Measurements from ENCODE around the gene DNAJC5.
A peak's percentile ranks its signal among the peaks of the same experiment; 100 is the strongest.

Gene DNAJC5

DNA sequence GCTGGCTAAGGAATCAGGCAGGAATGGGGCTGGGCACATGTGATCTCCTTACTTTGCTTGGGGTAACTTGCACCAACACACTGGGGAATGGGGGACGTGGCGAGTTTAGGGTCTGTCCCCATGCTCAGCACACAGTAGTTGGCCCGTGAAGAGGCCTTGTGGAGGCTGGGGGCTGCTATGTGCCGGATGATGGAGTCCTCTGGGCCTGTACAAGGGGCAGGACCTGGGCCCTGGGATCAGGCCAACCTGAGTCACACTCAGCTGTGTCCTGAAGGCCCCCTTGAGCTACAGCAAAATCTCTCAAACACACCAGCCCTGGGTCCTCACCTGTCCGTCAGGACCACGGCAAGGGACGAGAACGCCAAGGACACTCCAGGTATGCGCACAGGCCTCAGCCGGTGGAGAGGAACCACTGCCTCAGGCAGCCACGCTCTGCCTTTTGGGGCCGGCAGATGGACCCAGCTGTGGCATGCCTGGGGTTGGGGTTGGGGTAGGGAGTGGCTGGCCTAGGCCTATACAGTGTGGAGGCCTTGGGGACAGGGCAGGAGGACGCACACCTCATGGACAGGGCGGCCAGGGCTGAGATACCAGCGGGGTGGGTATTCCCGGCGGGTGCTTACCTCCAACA, 50.2 kb downstream of the DNAJC5 start:
- H3K4me3 ChIP-seq (ENCODE audit: low read length): no peak overlapping the region
- H3K36me3 ChIP-seq (ENCODE audit: control insufficient read depth, insufficient read depth, low read length, severe bottlenecking): peaks cover 47% of the 10 kb centered on the region
- no peak overlapping the region for H3K9ac ChIP-seq (ENCODE audit: low read length)
- no peak for DNase-seq (ENCODE audit: low read depth)
- H3K9me3 ChIP-seq (ENCODE audit: control insufficient read depth, low read length): no peaks in the 10 kb centered on the region
- H3K27me3 ChIP-seq (replicated peaks; ENCODE audit: control insufficient read depth, insufficient read depth, low read length): no peaks in the 10 kb centered on the region
- peaks cover 20% of the 10 kb centered on the region for H3K4me1 ChIP-seq (ENCODE audit: control insufficient read depth, insufficient read depth, low read length)

DNA sequence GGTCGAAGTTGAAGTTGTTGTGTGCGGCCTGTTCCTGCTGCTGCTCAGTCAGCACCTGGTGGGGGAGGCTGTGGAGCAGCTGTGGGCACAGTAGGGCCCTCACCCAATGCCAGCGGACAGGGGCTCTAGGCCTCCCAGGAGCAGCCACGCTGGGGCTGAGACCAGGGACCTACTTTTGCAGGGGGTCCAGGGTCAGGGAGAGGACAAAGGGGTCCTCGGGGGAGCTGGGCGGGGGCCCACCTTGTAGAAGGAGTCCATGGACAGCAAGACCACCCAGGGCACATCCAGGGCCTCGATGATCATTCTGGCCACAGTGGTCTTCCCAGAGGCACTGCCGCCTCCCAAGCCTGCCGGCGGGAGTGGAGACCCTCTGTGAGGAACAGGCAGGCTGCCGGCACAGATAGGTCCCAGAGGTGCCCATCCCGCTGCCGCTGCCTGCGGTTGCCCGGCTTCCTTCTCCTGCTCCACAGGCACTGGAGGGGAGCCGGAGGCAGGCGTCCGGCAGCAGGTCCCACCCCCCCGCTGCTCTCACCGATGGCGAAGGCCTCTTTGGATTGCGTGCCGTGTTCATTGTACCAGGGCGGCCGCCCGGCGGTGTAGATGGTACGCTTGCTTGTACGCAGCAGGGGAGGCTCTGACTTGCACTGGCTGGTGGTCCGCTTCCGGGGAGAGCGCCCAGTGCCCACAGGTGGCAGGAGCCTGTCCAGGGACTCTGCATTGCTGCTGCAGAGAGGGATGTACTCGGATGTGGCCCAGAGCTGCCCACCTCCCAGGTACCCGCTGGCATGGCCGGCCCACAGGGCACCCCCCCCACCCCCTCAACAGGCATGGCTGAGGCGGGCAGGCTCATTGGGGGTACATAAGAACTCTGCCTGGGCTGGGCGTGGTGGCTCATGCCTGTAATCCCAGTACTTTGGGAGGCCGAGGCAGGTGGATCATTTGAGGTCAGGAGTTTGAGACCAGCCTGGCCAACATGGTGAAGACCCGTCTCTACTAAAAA, 51.3 kb downstream of the DNAJC5 start:
- Histone ChIP-seq H3K4me1 (ENCODE audit: control insufficient read depth, insufficient read depth, low read length) (peaks cover 31% of the 10 kb centered on the region), H3K36me3 (ENCODE audit: control insufficient read depth, insufficient read depth, low read length, severe bottlenecking) (peaks cover 36% of the 10 kb centered on the region), H3K4me3 (ENCODE audit: low read length) (no peak overlapping the region), H3K9ac (ENCODE audit: low read length) (no peak overlapping the region), H3K9me3 (ENCODE audit: control insufficient read depth, low read length) (no peaks in the 10 kb centered on the region), H3K27me3 (replicated peaks; ENCODE audit: control insufficient read depth, insufficient read depth, low read length) (no peaks in the 10 kb centered on the region)
- DNase-seq (ENCODE audit: low read depth): no peak

DNA sequence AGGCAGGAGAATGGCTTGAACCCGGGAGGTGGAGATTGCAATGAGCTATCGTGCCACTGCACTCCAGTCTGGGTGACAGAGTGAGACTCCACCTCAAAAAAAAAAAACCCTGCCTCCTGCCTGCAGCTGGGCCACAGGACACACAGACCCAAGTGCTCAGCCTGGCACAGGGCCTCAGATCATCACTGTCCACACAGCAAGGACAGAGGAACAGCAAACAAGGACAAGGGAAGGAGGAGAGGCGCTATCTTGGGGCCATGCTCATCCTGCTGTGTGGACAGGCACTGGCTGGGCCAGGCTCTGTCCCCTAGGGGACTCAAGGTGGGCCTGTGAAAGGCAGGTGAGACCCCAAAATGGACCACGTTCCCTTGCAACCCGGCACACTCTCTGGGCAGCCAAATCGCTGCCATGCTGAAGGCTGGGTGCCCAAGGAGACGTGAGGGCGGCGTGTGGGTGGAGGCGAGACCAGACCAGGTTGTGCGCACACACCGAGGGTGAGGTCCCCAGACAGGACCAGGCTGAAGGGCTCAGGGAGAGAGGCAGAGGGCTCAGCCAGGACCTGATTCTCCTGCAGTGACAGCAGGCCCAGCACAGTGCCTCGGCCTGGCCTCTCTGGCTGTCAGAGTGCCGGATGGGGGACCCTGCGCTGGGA, 52.2 kb downstream of the DNAJC5 start:
- Histone ChIP-seq H3K27me3 (replicated peaks; ENCODE audit: control insufficient read depth, insufficient read depth, low read length) (no peaks in the 10 kb centered on the region), H3K9me3 (ENCODE audit: control insufficient read depth, low read length) (no peaks in the 10 kb centered on the region), H3K36me3 (ENCODE audit: control insufficient read depth, insufficient read depth, low read length, severe bottlenecking) (peaks cover 34% of the 10 kb centered on the region), H3K4me1 (ENCODE audit: control insufficient read depth, insufficient read depth, low read length) (peaks cover 33% of the 10 kb centered on the region), H3K4me3 (ENCODE audit: low read length) (no peak overlapping the region), H3K9ac (ENCODE audit: low read length) (no peak overlapping the region)
- no peak for DNase-seq (ENCODE audit: low read depth)

DNA sequence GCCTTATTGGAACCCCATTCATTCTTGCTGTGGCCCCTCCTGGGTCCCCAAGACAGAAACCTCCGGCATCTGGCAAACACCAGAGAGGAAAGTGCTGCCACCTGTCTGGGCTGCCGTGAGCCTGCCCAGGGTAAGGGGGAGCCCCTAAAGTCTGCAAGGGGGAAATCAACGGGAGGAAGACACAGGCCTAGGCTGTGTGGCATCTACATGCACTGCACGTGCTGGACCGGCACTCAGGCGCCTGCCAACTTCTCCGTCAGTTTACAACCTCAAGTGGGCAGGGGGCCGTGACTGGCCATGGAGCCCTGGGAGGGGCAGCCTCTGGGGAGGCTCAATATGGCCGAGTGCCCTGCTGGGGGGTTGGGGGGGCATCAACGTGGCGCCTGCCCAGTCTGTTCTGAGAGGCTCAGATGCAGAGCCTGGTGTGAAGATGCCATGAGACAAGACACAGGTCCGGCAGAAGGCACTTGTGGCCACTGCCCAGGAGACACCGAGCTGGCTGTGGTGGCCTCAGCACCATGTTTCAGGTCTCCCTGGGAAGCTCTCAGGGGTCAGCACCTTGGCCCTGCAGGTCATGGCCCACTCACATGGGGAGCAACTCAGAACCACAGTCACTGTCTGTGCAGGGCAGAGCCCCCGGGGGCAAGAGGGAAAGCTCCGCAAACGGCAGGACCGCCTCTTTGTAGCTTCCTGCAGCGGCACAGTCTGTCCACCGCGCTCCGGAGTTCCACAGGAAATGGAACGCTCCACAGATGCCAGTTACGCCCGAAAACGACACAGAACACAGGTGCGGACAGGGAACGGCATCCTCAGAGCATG, 52.9 kb downstream of the DNAJC5 start:
- no peak for DNase-seq (ENCODE audit: low read depth)
- H3K36me3 ChIP-seq (ENCODE audit: control insufficient read depth, insufficient read depth, low read length, severe bottlenecking): peaks cover 32% of the 10 kb centered on the region
- peaks cover 33% of the 10 kb centered on the region for H3K4me1 ChIP-seq (ENCODE audit: control insufficient read depth, insufficient read depth, low read length)
- H3K9ac ChIP-seq (ENCODE audit: low read length): no peak overlapping the region
- no peak overlapping the region for H3K4me3 ChIP-seq (ENCODE audit: low read length)
- H3K9me3 ChIP-seq (ENCODE audit: control insufficient read depth, low read length): no peaks in the 10 kb centered on the region
- no peaks in the 10 kb centered on the region for H3K27me3 ChIP-seq (replicated peaks; ENCODE audit: control insufficient read depth, insufficient read depth, low read length)

DNA sequence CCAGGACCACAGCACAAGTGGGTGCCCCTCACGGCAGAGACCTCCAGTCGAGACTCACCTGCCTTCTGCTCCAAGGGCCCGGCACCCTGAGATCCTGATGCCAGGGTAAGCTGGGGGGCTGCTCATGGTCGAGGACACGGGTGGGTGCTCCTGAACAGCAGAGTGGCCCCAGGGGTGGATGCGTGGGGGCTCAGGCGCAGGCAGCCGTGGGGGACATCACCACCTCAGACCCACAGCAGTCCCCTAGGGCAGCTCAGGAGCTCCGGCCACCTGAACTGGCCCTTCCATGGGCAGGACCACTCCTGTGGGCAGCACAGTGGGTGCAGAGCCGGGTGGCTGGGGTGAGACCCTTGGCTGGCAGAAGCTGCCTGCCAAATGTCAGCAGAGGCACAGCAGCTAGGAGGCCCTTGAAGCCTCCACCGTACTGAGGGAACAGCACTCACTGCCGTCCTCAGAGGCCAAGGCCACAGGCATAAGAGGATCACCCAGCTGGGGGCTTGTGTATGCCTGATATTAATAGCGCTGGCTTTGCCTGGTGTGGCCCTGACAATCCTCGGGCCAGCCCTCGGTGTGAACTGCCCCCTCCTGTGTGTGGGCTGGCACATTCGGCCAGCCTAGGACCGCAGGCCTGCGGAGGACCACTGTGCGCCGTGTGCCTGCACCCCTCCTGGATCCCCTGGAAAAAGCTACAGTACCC, 55.9 kb downstream of the DNAJC5 start:
- Histone ChIP-seq H3K9ac (ENCODE audit: low read length) (peak overlapping the region; percentile 40), H3K9me3 (ENCODE audit: control insufficient read depth, low read length) (no peaks in the 10 kb centered on the region), H3K36me3 (ENCODE audit: control insufficient read depth, insufficient read depth, low read length, severe bottlenecking) (peaks cover 4% of the 10 kb centered on the region), H3K27me3 (replicated peaks; ENCODE audit: control insufficient read depth, insufficient read depth, low read length) (no peaks in the 10 kb centered on the region), H3K4me1 (ENCODE audit: control insufficient read depth, insufficient read depth, low read length) (peaks cover 51% of the 10 kb centered on the region), H3K4me3 (ENCODE audit: low read length) (no peak overlapping the region)
- DNase-seq (ENCODE audit: low read depth): no peak

DNA sequence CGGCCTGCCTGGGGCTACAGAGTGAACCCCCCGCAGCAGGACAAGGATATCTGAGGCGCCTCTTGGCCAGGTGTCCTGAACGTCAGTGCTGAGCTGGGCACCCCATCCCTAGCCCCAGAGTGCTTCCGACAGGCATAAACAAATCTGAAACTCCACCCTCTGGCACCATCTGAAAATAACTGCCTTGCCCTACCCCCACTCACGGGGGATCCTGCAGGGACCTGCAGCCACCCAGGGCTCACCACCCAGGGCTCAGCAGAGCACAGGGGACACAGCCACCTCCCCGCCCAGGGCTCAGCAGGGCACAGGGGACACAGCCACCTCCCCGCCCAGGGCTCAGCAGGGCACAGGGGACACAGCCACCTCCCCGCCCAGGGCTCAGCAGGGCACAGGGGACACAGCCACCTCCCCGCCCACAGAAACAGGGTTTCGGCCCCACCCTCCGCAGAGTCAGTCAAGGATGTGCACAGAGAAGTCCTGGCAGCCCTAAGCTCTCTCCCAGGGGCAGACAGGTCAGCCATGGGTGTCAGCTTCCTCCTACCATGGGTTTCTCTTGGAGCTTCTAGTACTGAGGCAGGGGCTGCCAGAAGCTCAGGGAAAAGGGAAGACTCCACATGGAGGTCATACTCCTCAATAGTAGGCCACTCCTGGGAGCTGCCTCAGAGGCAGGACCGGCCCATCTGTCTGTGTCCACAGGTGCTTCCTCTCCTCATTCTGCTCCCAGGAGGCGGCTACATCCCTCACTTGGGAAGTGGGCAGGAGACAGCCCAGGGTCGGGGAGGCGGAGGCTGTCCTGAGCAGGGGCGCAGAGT, 56.7 kb downstream of the DNAJC5 start:
- H3K9ac ChIP-seq (ENCODE audit: low read length): peak overlapping the region; percentile 22
- DNase-seq (ENCODE audit: low read depth): no peak
- H3K27me3 ChIP-seq (replicated peaks; ENCODE audit: control insufficient read depth, insufficient read depth, low read length): no peaks in the 10 kb centered on the region

DNA sequence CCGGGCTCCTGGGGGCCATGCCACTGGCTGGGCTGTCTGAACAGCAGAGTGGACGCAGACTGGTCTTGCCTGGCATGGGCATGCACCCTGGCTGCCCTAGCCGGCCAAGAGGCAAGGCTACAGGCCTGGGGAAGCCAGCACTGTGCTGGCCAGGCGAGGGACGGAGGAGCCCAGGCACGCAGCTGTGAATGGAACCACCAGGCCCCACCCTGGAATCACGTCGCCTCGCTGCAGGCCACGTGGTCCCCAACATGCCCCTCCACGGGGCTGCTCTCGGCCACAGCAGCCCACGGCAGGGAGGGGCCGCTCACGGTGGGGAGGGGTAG, 57.2 kb downstream of the DNAJC5 start:
- no peaks in the 10 kb centered on the region for H3K9me3 ChIP-seq (ENCODE audit: control insufficient read depth, low read length)
- DNase-seq (ENCODE audit: low read depth): no peak
- H3K4me3 ChIP-seq (ENCODE audit: low read length): no peak overlapping the region
- H3K4me1 ChIP-seq (ENCODE audit: control insufficient read depth, insufficient read depth, low read length): peaks cover 56% of the 10 kb centered on the region
- no peaks in the 10 kb centered on the region for H3K36me3 ChIP-seq (ENCODE audit: control insufficient read depth, insufficient read depth, low read length, severe bottlenecking)
- H3K9ac ChIP-seq (ENCODE audit: low read length): no peak overlapping the region
- H3K27me3 ChIP-seq (replicated peaks; ENCODE audit: control insufficient read depth, insufficient read depth, low read length): no peaks in the 10 kb centered on the region

More for the DNA sequence above, 56.7 kb downstream of the DNAJC5 start:
- Histone ChIP-seq H3K36me3 (ENCODE audit: control insufficient read depth, insufficient read depth, low read length, severe bottlenecking) (no peaks in the 10 kb centered on the region), H3K9me3 (ENCODE audit: control insufficient read depth, low read length) (no peaks in the 10 kb centered on the region), H3K4me3 (ENCODE audit: low read length) (no peak overlapping the region), H3K4me1 (ENCODE audit: control insufficient read depth, insufficient read depth, low read length) (peaks cover 51% of the 10 kb centered on the region)

DNA sequence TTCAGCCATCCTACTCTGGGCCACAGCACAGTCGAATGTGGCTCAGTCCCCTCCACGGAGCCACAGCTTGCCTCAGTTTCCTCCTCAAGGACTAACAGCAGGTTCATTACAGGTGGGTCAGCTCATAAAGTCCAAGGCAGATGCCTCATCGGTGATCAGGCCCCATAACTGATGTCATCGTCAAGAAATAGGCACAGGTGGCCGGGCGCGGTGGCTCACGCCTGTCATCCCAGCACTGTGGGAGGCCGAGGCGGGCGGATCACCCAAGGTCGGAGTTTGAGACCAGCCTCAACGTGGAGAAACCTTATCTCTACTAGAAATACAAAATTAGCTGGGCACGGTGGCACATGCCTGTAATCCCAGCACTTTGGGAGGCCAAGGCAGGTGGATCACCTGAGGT, 57.8 kb downstream of the DNAJC5 start:
- peaks cover 61% of the 10 kb centered on the region for H3K4me1 ChIP-seq (ENCODE audit: control insufficient read depth, insufficient read depth, low read length)
- no peaks in the 10 kb centered on the region for H3K9me3 ChIP-seq (ENCODE audit: control insufficient read depth, low read length)
- DNase-seq (ENCODE audit: low read depth): no peak
- no peaks in the 10 kb centered on the region for H3K36me3 ChIP-seq (ENCODE audit: control insufficient read depth, insufficient read depth, low read length, severe bottlenecking)
- no peak overlapping the region for H3K4me3 ChIP-seq (ENCODE audit: low read length)
- no peak overlapping the region for H3K9ac ChIP-seq (ENCODE audit: low read length)
- no peaks in the 10 kb centered on the region for H3K27me3 ChIP-seq (replicated peaks; ENCODE audit: control insufficient read depth, insufficient read depth, low read length)

DNA sequence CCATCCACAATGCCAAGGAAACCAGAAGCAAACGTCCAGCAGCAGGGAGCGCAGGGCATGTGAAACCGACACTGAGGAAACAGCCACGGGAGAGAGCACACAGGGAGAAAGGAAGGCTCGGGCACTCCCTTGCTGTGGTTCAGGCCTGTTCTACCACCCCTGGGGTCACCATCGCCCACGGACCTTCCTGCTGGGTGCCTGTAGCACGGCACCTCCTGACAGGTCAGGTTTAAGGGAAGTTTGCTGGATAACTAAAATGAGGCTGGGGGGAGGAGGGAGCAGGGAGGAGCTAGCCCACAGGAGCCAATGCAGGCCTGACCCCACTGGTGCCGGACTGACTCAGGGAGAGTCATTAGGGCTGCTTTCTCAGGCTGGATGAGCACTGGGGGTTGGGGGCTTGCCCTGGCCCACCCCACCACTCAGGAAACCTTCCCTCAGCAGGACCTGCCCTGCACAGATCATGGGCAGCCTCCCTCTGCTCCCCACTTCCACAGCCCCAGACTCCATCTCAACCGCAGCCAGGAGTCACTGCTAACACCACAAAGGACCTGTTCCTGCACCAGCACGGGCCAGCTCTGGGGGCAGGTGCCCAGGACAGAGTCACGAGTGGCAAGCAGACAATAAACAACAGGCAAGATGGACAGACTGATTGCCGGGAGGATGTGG, 59.0 kb downstream of the DNAJC5 start:
- H3K9ac ChIP-seq (ENCODE audit: low read length): peak overlapping the region; percentile 99
- no peaks in the 10 kb centered on the region for H3K27me3 ChIP-seq (replicated peaks; ENCODE audit: control insufficient read depth, insufficient read depth, low read length)
- H3K36me3 ChIP-seq (ENCODE audit: control insufficient read depth, insufficient read depth, low read length, severe bottlenecking): peaks cover 1% of the 10 kb centered on the region
- DNase-seq (ENCODE audit: low read depth): no peak
- peak overlapping the region; percentile 93 for H3K4me3 ChIP-seq (ENCODE audit: low read length)
- peaks cover 63% of the 10 kb centered on the region for H3K4me1 ChIP-seq (ENCODE audit: control insufficient read depth, insufficient read depth, low read length)
- H3K9me3 ChIP-seq (ENCODE audit: control insufficient read depth, low read length): no peaks in the 10 kb centered on the region
